Hepatocyte (in vitro differentiated cells): ENCODE data around the gene NDUFS7. TPM values are rescaled to one million over a fixed set of nuclear protein-coding genes. Genes with fewer than 3 reads are reported as not detected.

Experiments
- DNase-seq: peaks from one replicate; pipeline ENCODE4 v3.0.0-alpha.2; 2016; ENCODE audit warnings: low spot score
- H2AFZ ChIP-seq: fragments of 200-600 bp; sonication (generic); 2 replicates; pipeline ENCODE4 v1.6.0; 2016; ENCODE audit warnings: antibody characterized with exemption, mild to moderate bottlenecking
- H3K27ac ChIP-seq: fragments of 200-600 bp; sonication (generic); 2 replicates; pipeline ENCODE4 v1.5.1; 2016; ENCODE audit warnings: mild to moderate bottlenecking
- H3K27me3 ChIP-seq: fragments of 200-600 bp; sonication (generic); 2 replicates; pipeline ENCODE4 v1.6.1; 2016
- H3K36me3 ChIP-seq: fragments of 200-600 bp; sonication (generic); replicated peaks from 2 replicates; pipeline ENCODE4 v1.5.1; 2016; ENCODE audit warnings: low read depth; ENCODE audit not compliant: insufficient read depth
- H3K4me1 ChIP-seq: fragments of 200-600 bp; sonication (generic); 2 replicates; pipeline ENCODE4 v1.5.1; 2016; ENCODE audit warnings: mild to moderate bottlenecking, moderate library complexity; ENCODE audit not compliant: insufficient read depth
- H3K4me2 ChIP-seq: fragments of 200-600 bp; sonication (generic); 2 replicates; pipeline ENCODE4 v1.6.0; 2016
- H3K4me3 ChIP-seq: fragments of 200-600 bp; sonication (generic); 2 replicates; pipeline ENCODE4 v1.5.1; 2016; ENCODE audit warnings: mild to moderate bottlenecking
- H3K79me2 ChIP-seq: fragments of 200-600 bp; sonication (generic); 2 replicates; pipeline ENCODE4 v1.6.0; 2017; ENCODE audit warnings: mild to moderate bottlenecking
- H3K9me2 ChIP-seq: fragments of 200-600 bp; sonication (generic); replicated peaks from 2 replicates; pipeline ENCODE4 v1.6.0; 2017; ENCODE audit warnings: mild to moderate bottlenecking; ENCODE audit not compliant: insufficient read depth
- H3K9me3 ChIP-seq: fragments of 200-600 bp; sonication (generic); 2 replicates; pipeline ENCODE4 v1.5.1; 2016; ENCODE audit warnings: low read depth, mild to moderate bottlenecking
- H4K20me1 ChIP-seq: fragments of 200-600 bp; sonication (generic); 2 replicates; pipeline ENCODE4 v1.6.0; 2016; ENCODE audit warnings: mild to moderate bottlenecking; ENCODE audit not compliant: insufficient read depth, poor library complexity, severe bottlenecking
- CTCF ChIP-seq: fragments of 200-600 bp; sonication (generic); IDR thresholded peaks from 2 replicates; pipeline ENCODE4 v1.5.1; 2016; ENCODE audit warnings: antibody characterized with exemption, mild to moderate bottlenecking; ENCODE audit not compliant: poor library complexity
- EZH2 ChIP-seq: fragments of 200-600 bp; sonication (generic); IDR thresholded peaks from 2 replicates; pipeline ENCODE4 v1.6.1; 2016; ENCODE audit warnings: antibody characterized with exemption, mild to moderate bottlenecking, borderline replicate concordance
- EZH2phosphoT487 ChIP-seq: fragments of 200-600 bp; sonication (generic); IDR thresholded peaks from one replicate; pipeline ENCODE4 v1.6.1; 2018; ENCODE audit warnings: antibody characterized with exemption, mild to moderate bottlenecking, low read depth, moderate library complexity; ENCODE audit not compliant: unreplicated experiment, severe bottlenecking
- WGBS: methylation state at CpG from one replicate; pipeline ENCODE4 v1.1.6; 2016; ENCODE audit warnings: low lambda C conversion rate; ENCODE audit errors: missing lambda C conversion rate; 5-methylcytosine and 5-hydroxymethylcytosine counted together
- polyA plus RNA-seq: library from polyadenylated mRNA; unstranded; fragments of >200 nt; fragmentation: Nextera tagmentation; extraction: Ambion mirVana; gene quantifications from 2 replicates; pipeline ENCODE4 v1.2.1, GENCODE V29; 2016
- total RNA-seq: library from RNA; depleted of rRNA; stranded (reverse); fragments of >200 nt; gene quantifications from 2 replicates; pipeline ENCODE4 v1.2.3, GENCODE V29; 2014

NDUFS7 gene
- total and polyA plus RNA-seq, 2 experiments from 2014 or later = 81.6 to 276 TPM

DNA sequence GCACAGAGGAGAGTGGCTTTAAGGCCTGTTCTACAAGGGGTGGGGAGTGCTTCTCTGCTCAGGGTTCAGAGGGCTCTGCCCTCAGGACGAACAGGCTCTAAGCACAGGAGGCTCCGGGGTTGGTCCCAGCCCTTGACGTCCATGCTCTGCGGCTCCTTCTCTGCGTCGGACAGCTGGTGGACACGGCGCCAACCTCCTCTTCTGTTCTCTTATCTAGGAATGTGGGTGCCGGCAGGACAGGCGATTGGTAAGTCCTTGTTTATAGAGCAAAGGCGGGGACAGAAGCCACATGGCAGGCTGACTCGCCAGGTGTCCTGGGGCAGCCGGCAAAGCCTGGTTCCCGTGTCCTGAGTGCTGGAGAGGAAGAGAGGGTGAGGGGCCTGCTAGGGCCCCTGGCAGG is 46.0 kb downstream of the NDUFS7 start:
- Histone ChIP-seq H3K4me3 (no peak overlapping the region), H3K79me2 (peaks cover 53% of the 10 kb centered on the region), H3K27me3 (no peaks in the 10 kb centered on the region), H3K27ac (peak overlapping the region; percentile 58), H3K9me3 (no peaks in the 10 kb centered on the region), H4K20me1 (peaks cover 7% of the 10 kb centered on the region), H3K9me2 (no peaks in the 10 kb centered on the region), H3K36me3 (no peaks in the 10 kb centered on the region), H2AFZ (no peak overlapping the region), H3K4me2 (no peak overlapping the region), H3K4me1 (peaks cover 10% of the 10 kb centered on the region)
- 66% methylated on average over 14 of the region's 14 CpGs for WGBS
- DNase-seq = peak; percentile 65
- TF ChIP-seq EZH2phosphoT487 (no peak), CTCF (no peak), EZH2 (no peak)

- no peaks in the 10 kb centered on the region for H3K36me3 ChIP-seq
- no peak for DNase-seq
- TF ChIP-seq EZH2phosphoT487 (no peak), CTCF (no peak), EZH2 (no peak)
- H3K9me3 ChIP-seq = no peaks in the 10 kb centered on the region
- no peak overlapping the region for H2AFZ ChIP-seq
- no peak overlapping the region for H3K4me2 ChIP-seq
- peaks cover 48% of the 10 kb centered on the region for H3K79me2 ChIP-seq
- H3K27ac ChIP-seq = no peak overlapping the region
- peaks cover 5% of the 10 kb centered on the region for H4K20me1 ChIP-seq
- no peaks in the 10 kb centered on the region for H3K9me2 ChIP-seq
- H3K4me3 ChIP-seq = no peak overlapping the region
- H3K27me3 ChIP-seq = no peaks in the 10 kb centered on the region
- 93% methylated on average over 14 of the region's 14 CpGs for WGBS
- peaks cover 5% of the 10 kb centered on the region for H3K4me1 ChIP-seq
These were observed 46.5 kb downstream of the NDUFS7 start for GRCh38 chr19:1430246-1430645.

DNA sequence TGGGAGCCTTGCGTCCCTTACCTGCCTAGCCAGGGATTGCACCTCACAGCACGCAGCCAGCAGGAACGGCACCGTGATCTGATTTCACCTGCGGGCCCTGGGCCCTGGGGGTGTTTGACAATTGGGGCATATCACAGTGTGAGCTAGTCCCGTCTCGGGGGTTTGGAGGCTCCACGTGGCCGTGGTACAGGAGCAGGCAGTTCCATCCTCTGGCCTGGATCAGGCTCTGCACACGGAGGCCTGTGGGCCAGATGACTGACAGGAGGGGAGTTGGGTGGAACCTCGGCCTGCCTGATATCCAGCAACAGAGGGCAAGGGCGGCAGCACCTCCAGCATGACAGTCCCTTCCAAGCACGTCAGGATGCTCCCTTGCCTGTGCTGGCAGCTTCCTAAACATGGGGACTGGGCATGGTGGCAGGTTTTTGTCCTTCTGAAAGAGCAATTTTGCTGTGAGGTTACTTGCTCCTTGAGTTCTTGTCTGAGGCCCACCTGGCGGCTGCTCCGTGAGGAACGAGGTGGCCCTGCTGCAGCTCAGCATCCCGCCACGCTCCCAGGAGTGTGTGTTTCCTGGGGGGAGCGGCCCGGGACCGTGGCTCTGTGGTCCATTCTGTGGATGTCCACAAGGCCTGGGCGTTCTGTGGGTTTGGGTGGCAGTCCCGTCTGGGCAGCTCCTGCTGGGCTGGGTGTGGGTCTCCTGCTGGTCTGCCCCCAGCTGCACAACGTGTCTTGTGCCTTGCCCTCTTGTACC is 48.2 kb downstream of the NDUFS7 start:
- Histone ChIP-seq H3K36me3 (no peaks in the 10 kb centered on the region), H3K4me3 (no peak overlapping the region), H3K9me2 (no peaks in the 10 kb centered on the region), H4K20me1 (peaks cover 5% of the 10 kb centered on the region), H3K79me2 (peaks cover 32% of the 10 kb centered on the region), H3K4me1 (peaks cover 5% of the 10 kb centered on the region), H3K27ac (no peak overlapping the region), H3K27me3 (no peaks in the 10 kb centered on the region), H2AFZ (no peak overlapping the region), H3K4me2 (no peak overlapping the region), H3K9me3 (no peaks in the 10 kb centered on the region)
- WGBS = 94% methylated on average over 24 of the region's 24 CpGs
- TF ChIP-seq EZH2phosphoT487 (no peak), EZH2 (no peak), CTCF (no peak)
- DNase-seq = no peak

DNA sequence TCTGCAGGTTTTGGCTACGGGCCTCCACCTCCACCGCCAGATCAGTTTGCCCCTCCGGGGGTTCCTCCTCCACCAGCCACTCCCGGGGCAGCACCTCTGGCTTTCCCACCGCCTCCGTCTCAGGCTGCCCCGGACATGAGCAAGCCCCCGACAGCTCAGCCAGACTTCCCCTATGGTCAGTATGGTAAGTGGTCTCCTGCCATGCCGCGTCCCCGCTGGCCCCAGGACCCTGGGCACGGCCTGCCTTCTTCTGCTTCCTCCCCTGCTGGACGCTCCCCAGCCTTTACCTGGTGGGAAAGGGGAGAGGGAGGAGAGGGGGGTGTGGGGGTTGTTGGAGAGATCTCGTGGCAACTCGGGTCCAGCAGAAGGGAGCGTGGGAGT is 48.8 kb downstream of the NDUFS7 start:
- Histone ChIP-seq H3K4me3 (no peak overlapping the region), H3K36me3 (no peaks in the 10 kb centered on the region), H3K27me3 (no peaks in the 10 kb centered on the region), H4K20me1 (peaks cover 5% of the 10 kb centered on the region), H3K79me2 (peaks cover 26% of the 10 kb centered on the region), H3K9me2 (no peaks in the 10 kb centered on the region), H3K27ac (no peak overlapping the region), H3K4me1 (peaks cover 5% of the 10 kb centered on the region), H2AFZ (no peak overlapping the region), H3K9me3 (no peaks in the 10 kb centered on the region), H3K4me2 (no peak overlapping the region)
- DNase-seq = no peak
- TF ChIP-seq EZH2phosphoT487 (no peak), CTCF (no peak), EZH2 (no peak)
- WGBS = 98% methylated on average over 12 of the region's 16 CpGs
